ENCODE data around the gene CASP4.
"Not testable (repeated sequence)": the region's sequence is repeated elsewhere in the genome, so short reads cannot be mapped to it uniquely, and the experiment has no call there.

CASP4 gene

GRCh38 chr11:104962852-104963251 lies 5.5 kb downstream of the CASP4 start:
- DNase-seq (ENCODE audit: low read depth), result no peak
- TF ChIP-seq, protein P1, sequence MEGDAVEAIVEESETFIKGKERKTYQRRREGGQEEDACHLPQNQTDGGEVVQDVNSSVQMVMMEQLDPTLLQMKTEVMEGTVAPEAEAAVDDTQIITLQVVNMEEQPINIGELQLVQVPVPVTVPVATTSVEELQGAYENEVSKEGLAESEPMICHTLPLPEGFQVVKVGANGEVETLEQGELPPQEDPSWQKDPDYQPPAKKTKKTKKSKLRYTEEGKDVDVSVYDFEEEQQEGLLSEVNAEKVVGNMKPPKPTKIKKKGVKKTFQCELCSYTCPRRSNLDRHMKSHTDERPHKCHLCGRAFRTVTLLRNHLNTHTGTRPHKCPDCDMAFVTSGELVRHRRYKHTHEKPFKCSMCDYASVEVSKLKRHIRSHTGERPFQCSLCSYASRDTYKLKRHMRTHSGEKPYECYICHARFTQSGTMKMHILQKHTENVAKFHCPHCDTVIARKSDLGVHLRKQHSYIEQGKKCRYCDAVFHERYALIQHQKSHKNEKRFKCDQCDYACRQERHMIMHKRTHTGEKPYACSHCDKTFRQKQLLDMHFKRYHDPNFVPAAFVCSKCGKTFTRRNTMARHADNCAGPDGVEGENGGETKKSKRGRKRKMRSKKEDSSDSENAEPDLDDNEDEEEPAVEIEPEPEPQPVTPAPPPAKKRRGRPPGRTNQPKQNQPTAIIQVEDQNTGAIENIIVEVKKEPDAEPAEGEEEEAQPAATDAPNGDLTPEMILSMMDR (IDR thresholded peaks at IDR 0.05; ENCODE audit: insufficient read depth, low read depth, low read length, missing control alignments), result no peak
- no peak overlapping the region for H3K4me3 ChIP-seq (ENCODE audit: low read length)

GRCh38 chr11:104957280-104957679 lies 11.1 kb downstream of the CASP4 start:
- TF ChIP-seq, protein P1 (IDR thresholded peaks at IDR 0.05; ENCODE audit: insufficient read depth, low read depth, low read length, missing control alignments), result no peak
- no peak for DNase-seq (ENCODE audit: low read depth)
- no peak overlapping the region for H3K4me3 ChIP-seq (ENCODE audit: low read length)

- DNase-seq (ENCODE audit: low read depth), result peak; percentile 87
- no peak overlapping the region for H3K4me3 ChIP-seq (ENCODE audit: low read length)
- TF ChIP-seq, protein P1 (IDR thresholded peaks at IDR 0.05; ENCODE audit: insufficient read depth, low read depth, low read length, missing control alignments), result no peak
Observed at GRCh38 chr11:104956528-104956927, 11.8 kb downstream of the CASP4 start.

DNA sequence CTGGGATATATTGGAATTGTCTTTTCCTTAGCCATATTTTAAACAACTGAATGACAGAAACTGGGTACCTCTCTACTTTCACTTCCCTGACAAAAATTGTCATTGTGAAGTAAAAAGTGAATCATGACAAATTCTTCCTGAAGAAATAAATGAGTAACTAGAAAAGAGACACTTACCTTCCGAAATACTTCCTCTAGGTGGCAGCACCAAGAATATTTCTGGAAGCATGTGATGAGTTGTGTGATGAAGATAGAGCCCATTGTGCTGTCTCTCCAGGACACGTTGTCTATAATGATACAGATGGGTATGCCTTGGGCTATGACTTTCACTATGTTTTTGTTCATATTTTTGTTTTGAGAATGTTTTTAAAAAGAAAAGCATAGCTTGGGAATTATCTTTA lies 21.5 kb downstream of the CASP4 start:
- no peak overlapping the region for H3K4me3 ChIP-seq (ENCODE audit: low read length)
- DNase-seq (ENCODE audit: low read depth), result peak; percentile 80
- TF ChIP-seq, protein P1 (IDR thresholded peaks at IDR 0.05; ENCODE audit: insufficient read depth, low read depth, low read length, missing control alignments), result peak; percentile 61

DNA sequence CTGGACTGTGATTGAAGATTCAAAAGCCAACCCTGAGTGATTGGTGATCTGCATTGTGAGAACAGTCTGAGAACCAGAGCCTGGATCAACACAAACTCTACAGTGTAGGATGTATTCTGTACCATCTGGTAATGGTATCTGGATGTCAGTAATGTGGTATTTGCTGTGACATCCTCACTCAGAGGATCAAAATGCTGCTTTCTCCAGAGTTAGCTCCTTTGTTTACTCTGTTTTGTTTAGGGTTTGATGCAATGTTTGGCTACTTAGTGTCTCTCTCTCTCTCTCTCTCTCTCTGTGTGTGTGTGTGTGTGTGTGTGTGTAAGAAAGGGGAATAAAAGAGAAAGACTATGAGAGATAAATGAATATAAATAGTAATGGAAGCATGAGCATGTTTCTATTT lies 24.3 kb downstream of the CASP4 start:
- no peak for DNase-seq (ENCODE audit: low read depth)
- TF ChIP-seq, protein P1 (IDR thresholded peaks at IDR 0.05; ENCODE audit: insufficient read depth, low read depth, low read length, missing control alignments), result no peak

DNA sequence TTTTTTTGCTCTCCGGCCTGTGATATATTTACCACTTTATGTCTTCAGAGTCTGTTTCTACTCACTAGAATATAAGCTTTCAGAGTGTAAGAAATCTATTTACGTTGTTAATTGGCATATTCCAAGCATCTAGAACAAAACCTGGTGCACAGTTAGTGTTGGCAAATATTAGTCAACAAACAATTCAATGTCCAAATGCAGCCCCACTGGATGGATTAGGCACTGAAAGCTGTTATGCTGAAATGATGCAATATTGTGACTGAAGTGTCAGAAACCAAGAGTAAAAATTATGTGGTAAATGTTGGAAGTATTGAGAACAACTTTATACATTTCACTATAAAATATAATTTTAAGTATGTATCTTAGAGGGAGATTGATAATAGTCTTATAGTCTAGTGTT lies 24.8 kb downstream of the CASP4 start:
- TF ChIP-seq, protein P1 (IDR thresholded peaks at IDR 0.05; ENCODE audit: insufficient read depth, low read depth, low read length, missing control alignments), result no peak
- no peak for DNase-seq (ENCODE audit: low read depth)
- no peak overlapping the region for H3K4me3 ChIP-seq (ENCODE audit: low read length)

More for the DNA sequence above, 24.3 kb downstream of the CASP4 start:
- no peak overlapping the region for H3K4me3 ChIP-seq (ENCODE audit: low read length)

GRCh38 chr11:104934594-104934993 lies 33.8 kb downstream of the CASP4 start:
- TF ChIP-seq, protein P1 (IDR thresholded peaks at IDR 0.05; ENCODE audit: insufficient read depth, low read depth, low read length, missing control alignments), result no peak
- no peak for DNase-seq (ENCODE audit: low read depth)
- H3K4me3 ChIP-seq (ENCODE audit: low read length), result no peak overlapping the region

DNA sequence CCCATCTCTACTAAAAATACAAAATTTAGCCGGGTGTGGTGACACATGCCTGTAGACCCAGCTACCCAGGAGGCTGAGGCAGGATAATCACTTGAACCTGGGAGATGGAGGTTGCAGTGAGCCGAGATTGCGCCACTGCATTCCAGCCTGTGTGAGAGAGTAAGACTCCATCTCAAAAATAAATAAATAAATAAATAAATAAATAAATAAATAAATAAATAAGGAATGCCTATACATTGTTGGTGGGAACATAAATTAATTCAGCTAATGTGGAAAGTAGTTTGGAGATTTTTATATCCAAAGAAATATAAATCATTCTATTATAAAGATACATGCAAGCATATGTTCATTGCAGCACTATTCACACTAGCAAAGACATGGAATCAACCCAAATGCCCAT lies 34.3 kb downstream of the CASP4 start:
- not testable (repeated sequence) for DNase-seq (ENCODE audit: low read depth); H3K4me3 ChIP-seq (ENCODE audit: low read length)
